Panc1 (cell line): ENCODE measurements around the gene FAR2. TPM values are rescaled to one million over a fixed set of nuclear protein-coding genes. Genes with fewer than 3 reads are reported as not detected.

Source experiments
- ATAC-seq: fragments of 200-7000 bp; cut with Tn5 transposase; 2 replicates; pipeline ENCODE4 v1.9.1; 2020; ENCODE audit warnings: mild to moderate bottlenecking, moderate library complexity
- BruUV-seq: library from RNA; stranded (reverse); fragments of 400-500 nt; replicated peaks from 2 replicates; lab custom pipeline; 2021; lab: Mats Ljungman, UMichigan
- CTCF ChIA-PET: fragments of 300-600 bp; sonication (Branson Sonifier 250); formaldehyde crosslinking; loops from one replicate; lab custom pipeline; 2022; ENCODE audit warnings: antibody characterized with exemption; lab: Charles Lee
- POLR2A ChIA-PET: fragments of 300-600 bp; sonication (Branson Sonifier 250); formaldehyde crosslinking; loops from one replicate; lab custom pipeline; 2022; ENCODE audit warnings: antibody characterized with exemption; lab: Charles Lee
- DNase-seq: peaks from one replicate; pipeline ENCODE4 v3.0.0-alpha.2; 2010; ENCODE audit warnings: low read depth, low spot score
- H3K27ac ChIP-seq: 2 replicates; pipeline ENCODE4 v1.5.1; 2011; ENCODE audit warnings: mild to moderate bottlenecking, low read length, inconsistent platforms
- H3K27me3 ChIP-seq: fragments of 200-500 bp; sonication (Bioruptor generic); 2 replicates; pipeline ENCODE4 v1.6.0; 2014; ENCODE audit warnings: low read length, inconsistent platforms; ENCODE audit not compliant: control insufficient read depth, insufficient read depth
- H3K36me3 ChIP-seq: fragments of 200-500 bp; sonication (Bioruptor generic); 2 replicates; pipeline ENCODE4 v1.5.1; 2014; ENCODE audit warnings: inconsistent platforms, mild to moderate bottlenecking, low read length, moderate library complexity; ENCODE audit not compliant: control insufficient read depth, insufficient read depth
- H3K4me1 ChIP-seq: 2 replicates; pipeline ENCODE4 v1.5.1; 2011; ENCODE audit warnings: inconsistent platforms, mild to moderate bottlenecking, low read length, moderate library complexity; ENCODE audit not compliant: control insufficient read depth, insufficient read depth
- H3K4me3 ChIP-seq, 2 experiments: 2 replicates each; pipeline ENCODE4 v1.5.1; 2011 to 2012; ENCODE audit warnings: low read depth in 2 of 2, low read length in 2 of 2, mild to moderate bottlenecking in 2 of 2, inconsistent platforms in 1 of 2, moderate library complexity in 1 of 2
- H3K9me3 ChIP-seq: fragments of 200-500 bp; sonication (Bioruptor generic); 2 replicates; pipeline ENCODE4 v1.5.1; 2014; ENCODE audit warnings: low read depth, mild to moderate bottlenecking, inconsistent platforms, low read length, moderate library complexity; ENCODE audit not compliant: control insufficient read depth, insufficient read depth
- POLR2AphosphoS5 ChIP-seq: IDR thresholded peaks from 2 replicates; pipeline ENCODE4 v1.6.1; 2012; ENCODE audit warnings: mild to moderate bottlenecking, low read depth, low read length, moderate library complexity
- SIN3A ChIP-seq: IDR thresholded peaks from 2 replicates; pipeline ENCODE4 v1.6.1; 2012; ENCODE audit warnings: low read depth, mild to moderate bottlenecking, low read length, moderate library complexity, borderline replicate concordance; ENCODE audit not compliant: insufficient read depth
- TCF7L2 ChIP-seq: IDR thresholded peaks from 2 replicates; pipeline ENCODE4 v1.6.1; 2011; ENCODE audit warnings: mild to moderate bottlenecking, low read depth, low read length, inconsistent platforms
- in situ Hi-C: cut with HindIII; loops from 2 replicates; pipeline ENCODE4 v1.10.0; 2016; ENCODE audit warnings: low sequenced_read_pairs, low pct_unique_long_range_greater_than_20kb
- intact Hi-C: fragments of 100-400 bp; cut with micrococcal nuclease; formaldehyde crosslinking; loops from one replicate; pipeline ENCODE4 v1.10.0; 2022; ENCODE audit not compliant: unreplicated experiment
- total RNA-seq: library from RNA; stranded (reverse); gene quantifications from one replicate; pipeline ENCODE4 v1.2.1, GENCODE V29; 2021; ENCODE audit not compliant: unreplicated experiment
- TF ChIP-seq, protein P1 (sequence below), 2 experiments: IDR thresholded peaks; 2 replicates each; pipeline ENCODE4 v1.6.1; 2011 to 2012; ENCODE audit warnings: low read depth in 2 of 2, control low read depth in 1 of 2, low read length in 1 of 2, mild to moderate bottlenecking in 1 of 2, moderate library complexity in 1 of 2; ENCODE audit not compliant: insufficient read depth in 1 of 2
- TF ChIP-seq, protein P2 (sequence below): fragments of 450-650 bp; IDR thresholded peaks from 2 replicates; pipeline ENCODE4 v1.5.1; 2017; ENCODE audit warnings: mild to moderate bottlenecking

FAR2 gene
- total RNA-seq, 1 experiment from 2014 or later = 6.2 TPM

DNA sequence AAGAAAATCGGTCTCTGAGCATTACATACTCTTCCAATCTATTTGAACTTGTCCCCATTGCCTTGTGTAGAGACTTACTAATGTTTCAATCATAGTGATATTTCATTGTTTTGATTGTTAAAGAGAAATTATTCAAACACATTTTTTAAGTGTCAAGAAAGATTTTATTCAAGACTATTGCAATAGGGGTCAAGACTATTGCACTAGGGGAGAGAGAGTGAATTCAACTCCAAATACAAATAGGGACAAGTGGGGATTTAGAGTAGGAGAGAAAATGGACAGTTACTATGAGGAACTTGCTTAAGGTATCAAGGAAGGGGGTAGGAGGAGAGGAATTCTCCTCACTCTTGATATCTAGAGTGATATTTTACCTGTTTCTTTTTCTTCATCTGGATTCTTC lies 73.1 kb downstream of the FAR2 start:
- no peaks in the 10 kb centered on the region for H3K9me3 ChIP-seq
- POLR2A ChIA-PET = interaction anchor here (0.6 kb wide), 1 partner anchor 1027 kb away, joined by 3 read pairs; no protein-coding TSS in a partner anchor
- BruUV-seq = no TSS peak

DNA sequence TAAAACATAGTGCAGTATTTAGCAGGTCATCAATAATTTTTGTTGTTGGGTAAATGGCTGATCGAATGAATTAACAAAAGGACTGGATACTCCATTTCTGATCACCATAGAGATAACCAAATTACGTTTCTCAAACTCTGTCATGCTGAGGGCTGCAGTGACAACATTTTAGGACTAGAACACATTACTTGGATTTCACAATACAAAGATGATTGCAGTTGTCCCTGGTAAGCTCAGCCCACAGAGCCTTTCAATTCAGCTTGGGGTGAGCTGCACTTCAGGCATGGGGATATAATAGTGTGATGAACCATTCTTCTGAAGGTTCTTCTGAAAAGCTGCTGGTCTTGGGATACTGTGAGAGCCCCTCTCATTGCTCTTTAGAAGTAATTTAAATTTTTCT lies 74.3 kb downstream of the FAR2 start:
- in situ Hi-C loops = no loop called here
- ATAC-seq (no peak), DNase-seq (no peak)
- intact Hi-C loops = no loop called here
- no peak overlapping the region for H3K4me3 ChIP-seq
- no peak overlapping the region for H3K27ac ChIP-seq
- H3K4me1 ChIP-seq = no peaks in the 10 kb centered on the region
- POLR2A ChIA-PET = interaction anchor here (0.6 kb wide), 1 partner anchor 54 kb away, joined by 5 read pairs; no protein-coding TSS in a partner anchor
- H3K9me3 ChIP-seq = no peaks in the 10 kb centered on the region
- CTCF ChIA-PET = no interaction called here
- no TSS peak for BruUV-seq
- no peak for TF ChIP-seq TCF7L2
- TF ChIP-seq, protein P1, sequence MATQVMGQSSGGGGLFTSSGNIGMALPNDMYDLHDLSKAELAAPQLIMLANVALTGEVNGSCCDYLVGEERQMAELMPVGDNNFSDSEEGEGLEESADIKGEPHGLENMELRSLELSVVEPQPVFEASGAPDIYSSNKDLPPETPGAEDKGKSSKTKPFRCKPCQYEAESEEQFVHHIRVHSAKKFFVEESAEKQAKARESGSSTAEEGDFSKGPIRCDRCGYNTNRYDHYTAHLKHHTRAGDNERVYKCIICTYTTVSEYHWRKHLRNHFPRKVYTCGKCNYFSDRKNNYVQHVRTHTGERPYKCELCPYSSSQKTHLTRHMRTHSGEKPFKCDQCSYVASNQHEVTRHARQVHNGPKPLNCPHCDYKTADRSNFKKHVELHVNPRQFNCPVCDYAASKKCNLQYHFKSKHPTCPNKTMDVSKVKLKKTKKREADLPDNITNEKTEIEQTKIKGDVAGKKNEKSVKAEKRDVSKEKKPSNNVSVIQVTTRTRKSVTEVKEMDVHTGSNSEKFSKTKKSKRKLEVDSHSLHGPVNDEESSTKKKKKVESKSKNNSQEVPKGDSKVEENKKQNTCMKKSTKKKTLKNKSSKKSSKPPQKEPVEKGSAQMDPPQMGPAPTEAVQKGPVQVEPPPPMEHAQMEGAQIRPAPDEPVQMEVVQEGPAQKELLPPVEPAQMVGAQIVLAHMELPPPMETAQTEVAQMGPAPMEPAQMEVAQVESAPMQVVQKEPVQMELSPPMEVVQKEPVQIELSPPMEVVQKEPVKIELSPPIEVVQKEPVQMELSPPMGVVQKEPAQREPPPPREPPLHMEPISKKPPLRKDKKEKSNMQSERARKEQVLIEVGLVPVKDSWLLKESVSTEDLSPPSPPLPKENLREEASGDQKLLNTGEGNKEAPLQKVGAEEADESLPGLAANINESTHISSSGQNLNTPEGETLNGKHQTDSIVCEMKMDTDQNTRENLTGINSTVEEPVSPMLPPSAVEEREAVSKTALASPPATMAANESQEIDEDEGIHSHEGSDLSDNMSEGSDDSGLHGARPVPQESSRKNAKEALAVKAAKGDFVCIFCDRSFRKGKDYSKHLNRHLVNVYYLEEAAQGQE (IDR thresholded peaks at IDR 0.05; ENCODE audit: insufficient read depth in 1 of 2, low read depth in 2 of 2, low read length in 1 of 2) = no peak
- no peak for TF ChIP-seq SIN3A
- TF ChIP-seq, protein P2, sequence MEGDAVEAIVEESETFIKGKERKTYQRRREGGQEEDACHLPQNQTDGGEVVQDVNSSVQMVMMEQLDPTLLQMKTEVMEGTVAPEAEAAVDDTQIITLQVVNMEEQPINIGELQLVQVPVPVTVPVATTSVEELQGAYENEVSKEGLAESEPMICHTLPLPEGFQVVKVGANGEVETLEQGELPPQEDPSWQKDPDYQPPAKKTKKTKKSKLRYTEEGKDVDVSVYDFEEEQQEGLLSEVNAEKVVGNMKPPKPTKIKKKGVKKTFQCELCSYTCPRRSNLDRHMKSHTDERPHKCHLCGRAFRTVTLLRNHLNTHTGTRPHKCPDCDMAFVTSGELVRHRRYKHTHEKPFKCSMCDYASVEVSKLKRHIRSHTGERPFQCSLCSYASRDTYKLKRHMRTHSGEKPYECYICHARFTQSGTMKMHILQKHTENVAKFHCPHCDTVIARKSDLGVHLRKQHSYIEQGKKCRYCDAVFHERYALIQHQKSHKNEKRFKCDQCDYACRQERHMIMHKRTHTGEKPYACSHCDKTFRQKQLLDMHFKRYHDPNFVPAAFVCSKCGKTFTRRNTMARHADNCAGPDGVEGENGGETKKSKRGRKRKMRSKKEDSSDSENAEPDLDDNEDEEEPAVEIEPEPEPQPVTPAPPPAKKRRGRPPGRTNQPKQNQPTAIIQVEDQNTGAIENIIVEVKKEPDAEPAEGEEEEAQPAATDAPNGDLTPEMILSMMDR = no peak
- TF ChIP-seq POLR2AphosphoS5 = no peak
- no peaks in the 10 kb centered on the region for H3K36me3 ChIP-seq
- H3K27me3 ChIP-seq = no peaks in the 10 kb centered on the region

More for the DNA sequence above, 73.1 kb downstream of the FAR2 start:
- in situ Hi-C loops (no loop called here), intact Hi-C loops (no loop called here)
- no peak for ATAC-seq
- H3K27ac ChIP-seq = no peak overlapping the region
- H3K4me1 ChIP-seq = no peaks in the 10 kb centered on the region
- no peak for DNase-seq
- CTCF ChIA-PET = no interaction called here
- no peak for TF ChIP-seq TCF7L2
- TF ChIP-seq, protein P1 (IDR thresholded peaks at IDR 0.05; ENCODE audit: insufficient read depth in 1 of 2, low read depth in 2 of 2, low read length in 1 of 2) = no peak
- TF ChIP-seq, protein P2 = no peak
- TF ChIP-seq SIN3A = no peak
- no peak for TF ChIP-seq POLR2AphosphoS5
- no peaks in the 10 kb centered on the region for H3K27me3 ChIP-seq
- H3K4me3 ChIP-seq = no peak overlapping the region
- no peaks in the 10 kb centered on the region for H3K36me3 ChIP-seq
